Trophoblast cell (in vitro differentiated cells and primary cell): ENCODE measurements around the gene CAMK1D.

Experiments
- DNase-seq, 2 donors: peaks; one replicate each; pipeline ENCODE4 v3.0.0-alpha.2; 2016
- H2AFZ ChIP-seq: 2 replicates; pipeline ENCODE4 v1.6.1; 2013; ENCODE audit warnings: low read length, moderate library complexity, mild to moderate bottlenecking; ENCODE audit not compliant: insufficient read depth, poor library complexity
- H2AK5ac ChIP-seq: 2 replicates; pipeline ENCODE4 v1.6.1; 2013; ENCODE audit warnings: mild to moderate bottlenecking, low read length
- H2BK120ac ChIP-seq: 2 replicates; pipeline ENCODE4 v1.6.1; 2013; ENCODE audit warnings: low read length, mild to moderate bottlenecking, moderate library complexity; ENCODE audit not compliant: insufficient read depth, poor library complexity
- H2BK12ac ChIP-seq: 2 replicates; pipeline ENCODE4 v1.6.1; 2013; ENCODE audit warnings: mild to moderate bottlenecking, low read length, moderate library complexity
- H2BK5ac ChIP-seq: 2 replicates; pipeline ENCODE4 v1.6.1; 2013; ENCODE audit warnings: low read length, low read depth, moderate library complexity, mild to moderate bottlenecking; ENCODE audit not compliant: poor library complexity
- H3K14ac ChIP-seq: 2 replicates; pipeline ENCODE4 v1.6.1; 2013; ENCODE audit warnings: mild to moderate bottlenecking, low read length
- H3K18ac ChIP-seq: 2 replicates; pipeline ENCODE4 v1.6.1; 2013; ENCODE audit warnings: mild to moderate bottlenecking, low read length
- H3K23ac ChIP-seq: 2 replicates; pipeline ENCODE4 v1.6.1; 2013; ENCODE audit warnings: low read length
- H3K27ac ChIP-seq: 2 replicates; pipeline ENCODE4 v1.5.1; 2013; ENCODE audit warnings: low read depth, mild to moderate bottlenecking, inconsistent platforms, low read length, moderate library complexity
- H3K27me3 ChIP-seq: 2 replicates; pipeline ENCODE4 v1.6.1; 2013; ENCODE audit warnings: inconsistent platforms, mild to moderate bottlenecking, low read length, moderate library complexity; ENCODE audit not compliant: insufficient read depth
- H3K36me3 ChIP-seq, 2 experiments: 1 replicate in 1 of 2; 2 replicates in 1 of 2; pipeline ENCODE4 v1.6.1; 2013; ENCODE audit warnings: low read length in 2 of 2, mild to moderate bottlenecking in 2 of 2, moderate library complexity in 1 of 2; ENCODE audit not compliant: insufficient read depth in 2 of 2, control insufficient read depth in 1 of 2
- H3K4ac ChIP-seq: 2 replicates; pipeline ENCODE4 v1.6.1; 2013; ENCODE audit warnings: low read depth, mild to moderate bottlenecking, low read length, moderate library complexity
- H3K4me1 ChIP-seq, 2 experiments: 1 replicate in 1 of 2; 2 replicates in 1 of 2; pipeline ENCODE4 v1.6.1; 2013; ENCODE audit warnings: low read length in 2 of 2, mild to moderate bottlenecking in 2 of 2, moderate library complexity in 1 of 2; ENCODE audit not compliant: insufficient read depth in 2 of 2, control insufficient read depth in 1 of 2
- H3K4me2 ChIP-seq: 2 replicates; pipeline ENCODE4 v1.6.1; 2013; ENCODE audit warnings: inconsistent platforms, mild to moderate bottlenecking, low read length, moderate library complexity
- H3K4me3 ChIP-seq: 2 replicates; pipeline ENCODE4 v1.5.1; 2013; ENCODE audit warnings: mild to moderate bottlenecking, low read depth, low read length, inconsistent platforms
- H3K79me1 ChIP-seq: one replicate; pipeline ENCODE4 v1.6.1; 2013; ENCODE audit warnings: low read length
- H3K79me2 ChIP-seq: 2 replicates; pipeline ENCODE4 v1.6.1; 2013; ENCODE audit warnings: low read length, mild to moderate bottlenecking; ENCODE audit not compliant: control insufficient read depth, insufficient read depth, poor library complexity
- H3K9ac ChIP-seq: 2 replicates; pipeline ENCODE4 v1.6.1; 2013; ENCODE audit warnings: mild to moderate bottlenecking, low read length
- H3K9me3 ChIP-seq: 2 replicates; pipeline ENCODE4 v1.6.1; 2013; ENCODE audit warnings: low read depth, mild to moderate bottlenecking, control low read depth, inconsistent platforms, low read length; ENCODE audit not compliant: insufficient read depth
- H4K12ac ChIP-seq: 2 replicates; pipeline ENCODE4 v1.6.1; 2013; ENCODE audit warnings: low read depth, mild to moderate bottlenecking, low read length, moderate library complexity
- H4K8ac ChIP-seq: 2 replicates; pipeline ENCODE4 v1.6.1; 2013; ENCODE audit warnings: low read depth, mild to moderate bottlenecking, low read length, moderate library complexity
- H4K91ac ChIP-seq: one replicate; pipeline ENCODE4 v1.6.1; 2013; ENCODE audit warnings: low read depth, mild to moderate bottlenecking, low read length, moderate library complexity
- WGBS: extraction: QIAGEN DNeasy Blood & Tissue Kit; methylation state at CpG from one replicate; pipeline ENCODE4 v1.1.7; 2013; ENCODE audit warnings: missing lambda C conversion rate; ENCODE audit not compliant: insufficient read length, insufficient coverage; ENCODE audit errors: extremely low coverage; 5-methylcytosine and 5-hydroxymethylcytosine counted together

Gene CAMK1D

DNA sequence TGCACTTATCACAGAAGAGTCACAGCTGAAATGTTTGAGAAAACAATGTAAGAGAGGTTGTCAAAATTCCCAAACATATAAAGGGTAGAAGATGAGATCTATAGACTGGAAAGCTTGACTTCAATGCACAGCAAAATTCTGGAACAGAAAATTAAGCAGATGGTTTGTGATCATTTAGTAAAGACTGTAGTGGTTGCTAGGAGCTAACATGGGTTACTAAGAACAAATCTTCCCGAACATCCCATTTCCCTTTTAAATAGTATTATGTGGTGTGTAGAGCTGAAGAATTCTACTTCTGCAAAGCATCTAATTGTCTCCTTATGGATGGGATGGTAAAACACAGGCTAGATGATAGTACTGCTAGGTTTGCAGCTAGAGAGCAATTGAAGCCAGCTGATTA is 312.3 kb downstream of the CAMK1D start:
- no CpG with 5 or more reads among the region's 1 CpG for whole genome bisulfite sequencing
- Histone ChIP-seq H3K23ac (no peak overlapping the region), H2BK12ac (no peak overlapping the region), H3K79me1 (no peaks in the 10 kb centered on the region), H3K27me3 (no peaks in the 10 kb centered on the region), H3K14ac (no peak overlapping the region), H4K12ac (no peak overlapping the region), H3K4ac (no peak overlapping the region), H3K18ac (no peak overlapping the region), H3K36me3 (no peaks in the 10 kb centered on the region), H3K4me2 (no peak overlapping the region), H4K91ac (no peak overlapping the region), H3K79me2 (no peaks in the 10 kb centered on the region), H2AK5ac (no peak overlapping the region), H3K4me3 (no peak overlapping the region), H2BK5ac (no peak overlapping the region), H4K8ac (no peak overlapping the region), H2BK120ac (no peak overlapping the region), H3K27ac (no peak overlapping the region), H3K9ac (no peak overlapping the region), H3K9me3 (no peaks in the 10 kb centered on the region), H2AFZ (no peak overlapping the region), H3K4me1 (no peaks in the 10 kb centered on the region)
- no peak for DNase-seq

DNA sequence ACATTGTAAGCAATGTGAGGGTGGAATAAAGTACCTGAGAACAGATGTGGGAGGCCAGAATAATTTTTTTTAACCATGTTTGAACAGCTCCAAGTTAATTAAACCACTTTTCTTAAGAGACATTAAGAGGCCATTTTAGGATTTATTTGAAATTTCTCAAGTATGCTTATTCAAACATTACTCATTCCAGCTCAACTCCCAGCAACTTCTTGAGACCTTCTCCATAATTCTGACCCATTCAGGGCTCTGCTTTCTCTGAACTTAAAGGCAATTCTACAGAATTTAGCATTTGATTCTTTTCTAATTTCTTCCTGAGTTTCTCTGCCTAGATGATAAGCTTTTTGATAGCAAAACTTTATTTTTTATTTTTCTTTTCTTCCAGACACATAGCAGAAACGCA is 314.5 kb downstream of the CAMK1D start:
- H2BK5ac ChIP-seq = no peak overlapping the region
- no peak overlapping the region for H3K4me2 ChIP-seq
- no CpG with 5 or more reads among the region's 1 CpG for WGBS
- no peaks in the 10 kb centered on the region for H3K27me3 ChIP-seq
- no peak overlapping the region for H3K9ac ChIP-seq
- no peak overlapping the region for H3K18ac ChIP-seq
- no peak overlapping the region for H3K4ac ChIP-seq
- no peaks in the 10 kb centered on the region for H3K4me1 ChIP-seq
- peaks cover 2% of the 10 kb centered on the region for H3K9me3 ChIP-seq
- H3K79me2 ChIP-seq = no peaks in the 10 kb centered on the region
- H4K8ac ChIP-seq = no peak overlapping the region
- H4K12ac ChIP-seq = no peak overlapping the region
- no peaks in the 10 kb centered on the region for H3K36me3 ChIP-seq
- no peak overlapping the region for H4K91ac ChIP-seq
- H2BK120ac ChIP-seq = no peak overlapping the region
- no peak overlapping the region for H2AFZ ChIP-seq
- no peak overlapping the region for H3K4me3 ChIP-seq
- no peak overlapping the region for H3K23ac ChIP-seq
- no peak overlapping the region for H2BK12ac ChIP-seq
- no peaks in the 10 kb centered on the region for H3K79me1 ChIP-seq
- no peak overlapping the region for H3K14ac ChIP-seq
- DNase-seq = no peak
- H2AK5ac ChIP-seq = no peak overlapping the region
- H3K27ac ChIP-seq = no peak overlapping the region

DNA sequence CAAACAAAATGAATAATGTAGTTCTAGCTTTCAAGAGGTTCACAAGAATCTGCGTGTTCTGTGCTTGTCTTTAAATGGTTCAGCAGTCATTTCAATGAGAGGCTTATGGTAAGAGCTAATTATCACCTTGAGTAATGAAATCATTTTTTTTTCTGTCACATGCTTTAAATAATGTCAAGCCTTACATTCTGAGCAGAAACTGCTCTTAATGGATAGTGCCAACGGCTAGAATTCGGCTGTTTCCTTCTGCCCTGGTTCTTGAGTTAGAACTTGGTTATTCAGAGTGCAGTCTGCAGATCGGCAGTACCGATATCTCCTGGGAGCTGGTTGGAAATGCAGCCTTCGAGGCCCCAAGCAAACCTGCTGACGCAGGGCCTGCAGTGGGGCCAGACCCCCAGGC is 316.2 kb downstream of the CAMK1D start:
- H3K27me3 ChIP-seq = no peaks in the 10 kb centered on the region
- H3K4me3 ChIP-seq = no peak overlapping the region
- H2BK120ac ChIP-seq = no peak overlapping the region
- H3K27ac ChIP-seq = no peak overlapping the region
- no peak overlapping the region for H4K12ac ChIP-seq
- H3K4me2 ChIP-seq = no peak overlapping the region
- H3K36me3 ChIP-seq = no peaks in the 10 kb centered on the region
- no CpG with 5 or more reads among the region's 7 CpGs for WGBS
- H3K4me1 ChIP-seq = no peaks in the 10 kb centered on the region
- H2BK12ac ChIP-seq = no peak overlapping the region
- no peak overlapping the region for H4K8ac ChIP-seq
- H3K9ac ChIP-seq = no peak overlapping the region
- H3K18ac ChIP-seq = no peak overlapping the region
- H2BK5ac ChIP-seq = no peak overlapping the region
- H2AFZ ChIP-seq = no peak overlapping the region
- no peaks in the 10 kb centered on the region for H3K79me2 ChIP-seq
- H3K23ac ChIP-seq = no peak overlapping the region
- peak in 1 of 2 donors; percentile 3 for DNase-seq
- H2AK5ac ChIP-seq = no peak overlapping the region
- no peak overlapping the region for H3K14ac ChIP-seq
- H3K9me3 ChIP-seq = peaks cover 2% of the 10 kb centered on the region
- H4K91ac ChIP-seq = no peak overlapping the region
- no peak overlapping the region for H3K4ac ChIP-seq
- no peaks in the 10 kb centered on the region for H3K79me1 ChIP-seq

- Histone ChIP-seq H3K4me3 (no peak overlapping the region), H3K23ac (no peak overlapping the region), H3K4me1 (no peaks in the 10 kb centered on the region), H2BK12ac (no peak overlapping the region), H4K12ac (no peak overlapping the region), H2AFZ (no peak overlapping the region), H3K27me3 (no peaks in the 10 kb centered on the region), H4K91ac (no peak overlapping the region), H4K8ac (no peak overlapping the region), H3K9ac (no peak overlapping the region), H3K79me2 (no peaks in the 10 kb centered on the region), H3K4ac (no peak overlapping the region), H2BK120ac (no peak overlapping the region), H3K18ac (no peak overlapping the region), H2BK5ac (no peak overlapping the region), H3K27ac (no peak overlapping the region), H3K9me3 (peaks cover 2% of the 10 kb centered on the region), H3K4me2 (no peak overlapping the region), H3K79me1 (no peaks in the 10 kb centered on the region), H3K14ac (no peak overlapping the region), H2AK5ac (no peak overlapping the region), H3K36me3 (no peaks in the 10 kb centered on the region)
- no peak for DNase-seq
- no CpG with 5 or more reads among the region's 3 CpGs for WGBS
These were observed 317.7 kb downstream of the CAMK1D start for GRCh38 chr10:12667052-12667451.
